Amygdala (tissue), 56 donors: Measurements from ENCODE around the gene PI4KB.
A peak's percentile ranks its signal among the peaks of the same experiment; 100 is the strongest.

Source experiments
- DNase-seq, 56 donors: peaks; one replicate each; lab custom pipeline; 2025; lab: John Stamatoyannopoulos, UW

Gene PI4KB

GRCh38 chr1:151346769-151347522 lies 19.7 kb upstream of the PI4KB start, which contains the start of gene RFX5:
Gene RFX5, minus strand, starts transcription at chr1:151347252. Its CDS starts 932 bp downstream, at chr1:151346320.
- DNase-seq, result peak in 54 of 56 donors; percentile 57 to 97 (median 90)

- DNase-seq, result no peak
Observed at GRCh38 chr1:151346082-151346768, 19.0 kb upstream of the PI4KB start.

GRCh38 chr1:151344291-151344690 lies 17.1 kb upstream of the PI4KB start:
- no peak for DNase-seq

- no peak for DNase-seq
Observed at GRCh38 chr1:151343587-151343986, 16.4 kb upstream of the PI4KB start.

- no peak for DNase-seq
Observed at GRCh38 chr1:151342569-151342968, 15.4 kb upstream of the PI4KB start.

GRCh38 chr1:151342021-151342420 lies 14.8 kb upstream of the PI4KB start:
- no peak for DNase-seq

GRCh38 chr1:151340870-151341754 lies 13.9 kb upstream of the PI4KB start:
- peak in 35 of 56 donors; percentile 1 to 74 (median 29) for DNase-seq

GRCh38 chr1:151336556-151336955 lies 9.3 kb upstream of the PI4KB start:
- no peak for DNase-seq

GRCh38 chr1:151334822-151335221 lies 7.6 kb upstream of the PI4KB start:
- DNase-seq, result no peak

GRCh38 chr1:151327903-151328674 lies 873 bp upstream of the PI4KB start:
- peak in 16 of 56 donors; percentile 10 to 66 (median 44) for DNase-seq

- DNase-seq, result peak in 23 of 56 donors; percentile 31 to 75 (median 53)
Observed at GRCh38 chr1:151326619-151327222, 495 bp downstream of the PI4KB start.

- DNase-seq, result no peak
Observed at GRCh38 chr1:151325646-151326429, 1.4 kb downstream of the PI4KB start.

GRCh38 chr1:151325231-151325630 lies 2.0 kb downstream of the PI4KB start:
- DNase-seq, result no peak

- DNase-seq, result no peak
Observed at GRCh38 chr1:151324390-151324930, 2.8 kb downstream of the PI4KB start.

GRCh38 chr1:151318975-151319374 lies 8.2 kb downstream of the PI4KB start:
- DNase-seq, result no peak

- no peak for DNase-seq
Observed at GRCh38 chr1:151315565-151316235, 11.5 kb downstream of the PI4KB start.

- peak in 55 of 56 donors; percentile 23 to 95 (median 77) for DNase-seq
Observed at GRCh38 chr1:151314137-151314875, 12.9 kb downstream of the PI4KB start.
